Activated naive CD4-positive, alpha-beta T cell (primary cell): ENCODE data around the gene ISG20L2.
"Not testable (repeated sequence)": the region's sequence is repeated elsewhere in the genome, so short reads cannot be mapped to it uniquely, and the experiment has no call there.

Experiments
- DNase-seq, 4 experiments: peaks; one replicate each; lab custom pipeline; 2025; lab: John Stamatoyannopoulos, UW

Gene ISG20L2

DNA sequence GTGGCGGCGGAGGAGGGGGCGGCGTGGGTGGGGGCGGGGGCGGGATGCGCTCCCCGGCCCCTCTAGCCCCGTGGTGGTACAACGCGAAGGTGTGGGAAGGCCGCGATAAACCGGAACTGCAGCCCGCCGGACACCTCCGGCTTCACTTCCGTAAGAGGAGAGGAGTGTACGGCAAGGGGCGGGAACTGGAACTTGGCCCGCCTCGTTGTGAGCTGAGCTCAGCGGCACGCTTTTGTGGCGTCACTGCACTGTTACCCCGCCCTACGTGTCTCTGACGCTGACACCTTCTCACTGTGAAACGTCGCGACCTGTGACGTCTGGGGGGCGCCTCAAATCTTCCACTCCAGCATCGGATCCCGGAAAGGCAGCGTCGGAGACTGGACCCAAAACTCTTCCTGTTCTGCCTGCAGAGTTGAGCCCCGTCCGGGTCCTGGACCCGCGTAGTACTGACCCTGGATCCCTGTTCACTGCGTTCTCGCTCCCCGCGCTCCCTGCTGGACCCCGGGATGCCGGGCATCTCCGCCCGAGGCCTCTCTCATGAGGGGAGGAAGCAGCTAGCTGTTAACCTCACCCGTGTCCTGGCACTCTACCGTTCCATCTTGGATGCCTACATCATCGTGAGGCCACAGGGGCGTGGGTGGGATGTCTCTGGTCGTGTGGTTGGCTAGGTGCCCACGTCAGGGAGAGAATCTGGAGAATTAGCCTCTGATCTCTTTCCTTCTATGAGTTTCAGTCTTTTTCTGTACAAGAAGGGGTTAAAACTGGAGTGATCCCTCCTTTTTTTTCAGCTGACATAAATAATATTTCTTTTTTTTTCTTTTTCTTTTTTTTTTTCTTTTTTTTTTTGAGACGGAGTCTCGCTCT is at the start of gene ISG20L2:
Gene ISG20L2, minus strand, starts transcription at position 168 of the 864 bp plus-strand sequence. CDS start 1,114 bp downstream, outside the sequence.
- DNase-seq: peak; percentile 76 to 84 (median 82)

- no peak for DNase-seq
Measured at GRCh38 chr1:156777573-156777972, 49.0 kb upstream of the ISG20L2 start.

DNA sequence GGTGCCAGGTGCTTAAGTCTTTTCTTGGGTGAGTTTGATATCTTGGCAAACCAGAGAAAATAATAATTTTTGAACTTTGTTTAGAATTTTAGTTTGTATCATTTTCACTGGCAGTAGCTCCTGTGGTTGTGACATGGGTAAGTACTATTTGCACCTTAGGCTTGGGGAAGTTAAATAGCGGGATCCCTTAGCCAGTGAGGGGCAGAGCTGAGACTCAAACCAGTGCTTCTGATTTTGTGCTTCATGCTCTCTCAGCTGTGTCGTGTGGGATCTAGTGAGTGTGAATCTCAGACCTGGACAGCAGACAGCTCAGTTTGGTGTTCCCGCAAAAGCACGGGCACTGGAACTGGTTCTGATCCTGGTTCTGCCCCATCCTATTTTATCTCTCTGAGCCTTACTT is 48.4 kb upstream of the ISG20L2 start:
- no peak for DNase-seq

DNA sequence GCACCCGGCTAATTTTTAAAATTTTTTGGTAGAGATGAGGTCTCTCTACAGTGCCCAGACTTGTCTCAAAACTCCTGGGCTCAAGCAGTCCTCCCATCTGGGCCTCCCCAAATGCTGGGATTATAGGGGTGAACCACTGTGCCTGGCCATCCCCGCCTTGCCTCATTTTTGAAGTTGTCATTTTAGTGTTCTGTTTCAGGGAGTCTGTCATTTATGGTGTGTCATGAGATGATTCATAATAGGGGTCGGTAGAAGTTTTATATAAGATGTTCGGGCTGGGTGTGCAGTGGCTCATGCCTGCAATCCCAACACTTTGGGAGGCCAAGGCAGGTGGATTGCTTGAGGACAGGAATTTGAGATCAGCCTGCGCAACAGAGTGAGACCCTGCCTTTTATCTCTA is 47.2 kb upstream of the ISG20L2 start:
- DNase-seq: no peak

DNA sequence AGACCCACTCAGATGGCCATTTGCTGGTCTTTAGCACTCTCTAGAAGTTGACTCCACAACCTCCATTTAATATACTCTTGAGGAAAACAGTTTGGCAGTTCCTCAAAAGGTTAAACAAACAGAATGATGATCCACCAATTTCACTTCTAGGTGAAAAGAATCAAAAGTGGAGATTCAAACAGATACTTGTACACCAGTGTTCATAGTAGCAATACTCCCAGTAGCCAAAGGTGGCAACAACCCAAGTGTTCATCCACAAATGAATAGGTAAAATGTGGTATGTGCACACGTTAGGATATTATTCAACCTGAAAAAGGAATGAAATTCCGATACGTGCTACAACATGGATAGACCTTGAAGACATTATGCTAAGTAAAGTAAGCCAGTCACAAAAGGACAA is 45.0 kb upstream of the ISG20L2 start:
- DNase-seq: no peak

GRCh38 chr1:156772728-156773497 is 44.3 kb upstream of the ISG20L2 start:
- DNase-seq: no peak

DNA sequence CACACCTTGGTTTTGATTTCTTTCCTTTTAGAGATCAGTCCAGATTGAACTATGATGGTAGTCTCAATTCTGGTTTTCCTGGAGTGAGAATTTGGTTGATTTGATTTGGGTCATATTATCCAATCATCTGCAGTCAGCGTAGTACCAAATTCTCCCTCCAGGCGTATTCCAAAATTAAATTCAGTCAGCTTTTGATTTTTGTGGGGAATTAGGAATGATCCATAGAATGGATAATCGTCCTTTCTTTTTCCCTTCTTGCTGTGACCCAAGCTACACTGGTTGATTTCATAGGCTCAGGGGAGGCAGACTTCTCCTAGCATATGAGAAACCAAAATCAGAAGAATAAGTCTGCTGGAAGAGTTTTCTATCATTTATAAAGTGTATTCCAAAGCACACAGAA is 43.7 kb upstream of the ISG20L2 start:
- no peak for DNase-seq

GRCh38 chr1:156768610-156769295 is 40.2 kb upstream of the ISG20L2 start:
- no peak for DNase-seq

GRCh38 chr1:156767879-156768604 is 39.5 kb upstream of the ISG20L2 start:
- no peak for DNase-seq

- DNase-seq: peak; percentile 80 to 93 (median 88)
Measured at GRCh38 chr1:156767101-156767878, 38.7 kb upstream of the ISG20L2 start, which contains the start of gene PRCC. TSS of gene PRCC (plus strand) at chr1:156767535. CDS start at chr1:156767772, 237 bp downstream.

- peak in 1 of 4 experiments; percentile 28 for DNase-seq
Measured at GRCh38 chr1:156766298-156767100, 37.9 kb upstream of the ISG20L2 start.

DNA sequence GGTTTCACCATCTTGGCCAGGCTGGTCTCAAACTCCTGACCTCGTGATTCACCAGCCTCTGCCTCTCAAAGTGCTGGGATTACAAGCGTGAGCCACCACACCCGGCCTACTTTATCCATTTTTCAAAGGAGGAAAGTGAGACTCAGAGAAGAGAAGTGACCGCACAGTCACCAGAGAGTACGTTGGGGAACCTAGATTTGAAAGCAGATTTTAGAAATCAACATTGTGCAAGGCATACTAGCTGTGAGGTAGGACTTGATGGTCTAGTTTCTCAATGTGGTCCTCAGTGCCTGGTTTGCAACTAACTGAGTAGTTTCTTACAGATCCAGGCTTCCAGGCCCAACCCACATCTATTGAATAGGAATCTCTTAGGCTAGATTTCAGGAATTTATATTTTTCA is 37.1 kb upstream of the ISG20L2 start:
- no peak for DNase-seq

DNA sequence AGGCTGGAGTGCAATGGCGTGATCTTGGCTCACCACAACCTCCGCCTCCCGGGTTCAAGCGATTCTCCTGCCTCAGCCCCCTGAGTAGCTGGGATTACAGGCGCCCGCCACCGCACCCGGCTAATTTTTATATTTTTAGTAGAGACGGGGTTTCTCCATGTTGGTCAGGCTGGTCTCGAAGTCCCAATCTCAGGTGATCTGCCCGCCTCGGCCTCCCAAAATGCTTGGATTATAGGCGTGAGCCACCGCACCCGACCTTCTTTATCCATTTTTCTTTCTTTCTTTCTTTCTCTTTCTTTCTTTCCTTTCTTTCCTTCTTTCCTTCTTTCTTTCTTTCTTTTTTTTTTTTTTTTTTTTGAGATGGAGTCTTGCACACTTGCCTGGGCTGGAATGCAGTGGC is 36.6 kb upstream of the ISG20L2 start:
- not testable (repeated sequence) for DNase-seq

DNA sequence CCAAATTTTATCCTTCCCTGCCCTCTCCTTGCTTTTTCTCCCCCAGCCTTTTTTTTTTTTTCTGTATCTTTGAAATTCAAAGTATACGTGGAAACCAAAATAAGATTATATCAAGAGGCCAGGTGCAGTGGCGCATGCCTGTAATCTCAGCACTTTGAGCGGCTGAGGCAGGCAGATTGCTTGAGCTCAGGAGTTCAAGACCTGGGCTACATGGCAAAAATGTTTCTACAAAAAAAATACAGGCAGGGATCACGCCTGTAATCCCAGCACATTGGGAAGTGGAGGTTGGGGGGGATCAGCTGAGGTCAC is 32.2 kb upstream of the ISG20L2 start:
- no peak for DNase-seq

GRCh38 chr1:156760092-156760795 is 31.7 kb upstream of the ISG20L2 start:
- no peak for DNase-seq

GRCh38 chr1:156757572-156758253 is 29.1 kb upstream of the ISG20L2 start:
- not testable (repeated sequence) for DNase-seq

GRCh38 chr1:156756355-156756754 is 27.8 kb upstream of the ISG20L2 start:
- no peak for DNase-seq

DNA sequence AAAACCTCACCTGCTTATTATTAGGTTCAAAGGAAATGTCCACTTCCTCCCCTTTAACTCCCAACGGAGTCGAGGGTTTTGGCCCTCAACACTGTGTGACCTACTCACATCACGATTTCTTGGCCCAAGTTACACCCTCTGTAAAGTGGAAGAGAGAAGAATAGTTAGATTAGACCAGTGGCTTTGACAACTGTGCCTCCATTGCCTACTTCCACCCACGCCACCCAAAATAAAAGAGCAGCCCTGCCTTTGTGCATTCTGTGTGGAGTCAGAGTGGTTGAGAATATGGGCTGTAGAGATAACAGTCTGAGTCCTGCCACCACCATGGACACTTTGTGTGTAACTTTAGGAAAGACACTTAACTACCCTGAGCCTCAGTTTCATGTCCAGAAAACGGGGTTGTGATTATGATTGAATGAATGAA is 27.0 kb upstream of the ISG20L2 start:
- DNase-seq: no peak

DNA sequence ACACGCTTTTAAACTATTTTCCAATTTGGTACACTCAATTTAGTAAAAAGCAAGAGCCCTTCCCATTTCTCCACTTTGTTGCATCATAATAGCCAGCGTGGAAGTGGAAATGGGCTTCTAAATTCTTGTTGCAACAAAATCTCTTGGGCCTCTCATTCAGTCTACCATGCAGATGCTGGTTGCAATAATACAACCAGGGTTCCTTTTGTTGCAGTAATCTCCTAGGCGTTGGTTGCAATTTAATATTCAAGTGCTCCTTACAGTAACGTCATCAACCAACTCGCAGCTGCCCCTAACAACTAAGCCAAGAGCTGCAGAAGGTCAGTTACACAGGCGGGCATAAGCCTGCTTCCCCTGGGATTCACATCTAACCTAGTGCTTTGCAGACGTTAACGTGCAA is 25.7 kb upstream of the ISG20L2 start:
- DNase-seq: no peak
